Cardiac fibroblast (primary cell): ENCODE results near the gene PRKCH.
"Not testable (repeated sequence)": the region's sequence is repeated elsewhere in the genome, so short reads cannot be mapped to it uniquely, and the experiment has no call there.

Experiments
- DNase-seq, 2 donors: peaks; one replicate each; pipeline versions ENCODE4 v3.0.0 to v3.0.0-alpha.2; 2010; ENCODE audit warnings: low read depth in 2 of 2
- H3K4me3 ChIP-seq, 2 donors: replicated peaks in 1 of 2; 1 replicate in 1 of 2; 2 replicates in 1 of 2; pipeline ENCODE4 v1.5.1; 2011; ENCODE audit warnings: low read depth in 2 of 2, low read length in 2 of 2, mild to moderate bottlenecking in 2 of 2, moderate library complexity in 1 of 2
- TF ChIP-seq, protein P1 (sequence below): IDR thresholded peaks from one replicate; pipeline ENCODE4 v1.5.1; 2011; ENCODE audit warnings: low read depth, mild to moderate bottlenecking, low read length, inconsistent platforms

The PRKCH gene

DNA sequence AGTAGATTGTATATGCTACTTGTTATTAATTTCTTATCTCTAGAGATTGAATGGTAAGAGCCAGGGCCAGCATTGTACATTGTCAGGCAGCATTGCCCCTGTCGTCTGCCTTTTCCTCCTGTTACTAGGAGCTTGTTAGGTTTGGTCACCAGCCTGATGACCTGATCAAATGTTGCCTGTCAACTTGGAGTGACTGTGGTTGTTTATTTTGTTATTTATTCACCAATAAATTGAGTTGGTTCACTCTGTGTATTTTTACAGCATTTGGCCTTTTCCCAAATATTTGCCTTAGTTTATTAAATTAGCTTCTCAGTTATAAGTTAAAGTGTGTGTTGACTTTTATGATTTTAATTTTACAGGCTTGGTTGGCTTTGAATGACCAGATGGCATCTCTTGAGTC, 88.4 kb downstream of the PRKCH start:
- H3K4me3 ChIP-seq, result no peak overlapping the region
- DNase-seq, result no peak
- TF ChIP-seq, protein P1, sequence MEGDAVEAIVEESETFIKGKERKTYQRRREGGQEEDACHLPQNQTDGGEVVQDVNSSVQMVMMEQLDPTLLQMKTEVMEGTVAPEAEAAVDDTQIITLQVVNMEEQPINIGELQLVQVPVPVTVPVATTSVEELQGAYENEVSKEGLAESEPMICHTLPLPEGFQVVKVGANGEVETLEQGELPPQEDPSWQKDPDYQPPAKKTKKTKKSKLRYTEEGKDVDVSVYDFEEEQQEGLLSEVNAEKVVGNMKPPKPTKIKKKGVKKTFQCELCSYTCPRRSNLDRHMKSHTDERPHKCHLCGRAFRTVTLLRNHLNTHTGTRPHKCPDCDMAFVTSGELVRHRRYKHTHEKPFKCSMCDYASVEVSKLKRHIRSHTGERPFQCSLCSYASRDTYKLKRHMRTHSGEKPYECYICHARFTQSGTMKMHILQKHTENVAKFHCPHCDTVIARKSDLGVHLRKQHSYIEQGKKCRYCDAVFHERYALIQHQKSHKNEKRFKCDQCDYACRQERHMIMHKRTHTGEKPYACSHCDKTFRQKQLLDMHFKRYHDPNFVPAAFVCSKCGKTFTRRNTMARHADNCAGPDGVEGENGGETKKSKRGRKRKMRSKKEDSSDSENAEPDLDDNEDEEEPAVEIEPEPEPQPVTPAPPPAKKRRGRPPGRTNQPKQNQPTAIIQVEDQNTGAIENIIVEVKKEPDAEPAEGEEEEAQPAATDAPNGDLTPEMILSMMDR, result no peak

DNA sequence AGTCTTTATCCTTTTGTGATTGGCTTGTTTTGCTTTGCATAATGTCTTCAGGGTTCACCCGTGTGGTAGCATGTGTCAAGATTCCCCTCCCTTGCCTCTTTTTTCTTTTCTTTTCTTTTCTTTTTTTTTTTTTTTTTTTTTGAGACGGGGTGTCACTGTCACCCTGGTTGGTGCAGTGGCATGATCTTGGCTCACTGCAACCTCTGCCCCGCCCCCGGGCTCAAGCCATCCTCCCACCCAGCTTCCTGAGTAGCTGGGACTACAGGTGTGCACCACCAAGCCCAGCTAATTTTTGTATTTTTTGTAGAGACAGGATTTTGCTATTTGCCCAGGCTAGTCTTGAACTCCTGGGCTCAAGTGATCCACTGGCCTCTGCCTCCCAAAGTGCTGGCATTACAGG, 94.6 kb downstream of the PRKCH start:
- DNase-seq, H3K4me3 ChIP-seq: not testable (repeated sequence)

DNA sequence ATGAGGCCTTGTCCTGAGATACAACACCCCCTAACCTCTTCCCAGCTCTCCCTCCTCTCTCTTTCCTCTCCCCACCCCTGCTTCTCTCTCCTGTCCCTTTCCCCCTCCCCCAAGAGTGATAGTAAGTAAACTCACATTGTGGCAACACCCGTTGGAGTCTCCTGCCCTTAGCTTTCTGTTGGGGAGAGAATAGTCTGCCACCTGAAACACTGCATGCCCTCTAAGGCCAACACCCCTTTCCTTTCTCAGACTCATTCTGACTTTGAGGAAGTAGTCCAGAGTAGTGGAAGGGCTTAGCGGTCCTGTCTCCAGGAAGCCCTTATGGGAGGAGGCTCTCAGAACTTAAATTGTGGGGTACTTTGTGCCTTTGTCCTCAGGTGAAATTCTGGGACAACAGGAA, 95.2 kb downstream of the PRKCH start:
- no peak overlapping the region for H3K4me3 ChIP-seq
- TF ChIP-seq, protein P1, result no peak
- DNase-seq, result no peak

DNA sequence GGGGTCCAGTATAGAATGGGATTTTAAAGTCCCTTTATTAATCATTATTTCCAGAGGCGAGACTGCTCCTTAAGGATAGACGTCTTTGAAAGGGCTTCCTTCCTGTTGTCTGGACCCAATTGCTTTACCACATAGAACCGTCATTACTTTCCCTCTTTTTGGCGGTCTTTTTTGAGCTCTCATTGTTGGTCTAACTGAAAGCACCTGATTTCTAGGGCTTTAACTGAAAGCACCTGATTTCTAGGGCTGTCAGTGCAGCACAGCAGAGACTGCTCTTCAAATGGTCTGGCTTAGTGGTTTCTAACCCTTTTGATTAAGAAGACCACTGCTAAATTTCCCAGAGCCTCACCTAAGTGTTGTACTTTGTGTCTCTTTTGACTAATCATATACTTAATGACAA, 95.8 kb downstream of the PRKCH start:
- TF ChIP-seq, protein P1, result no peak
- H3K4me3 ChIP-seq, result no peak overlapping the region
- DNase-seq, result no peak

DNA sequence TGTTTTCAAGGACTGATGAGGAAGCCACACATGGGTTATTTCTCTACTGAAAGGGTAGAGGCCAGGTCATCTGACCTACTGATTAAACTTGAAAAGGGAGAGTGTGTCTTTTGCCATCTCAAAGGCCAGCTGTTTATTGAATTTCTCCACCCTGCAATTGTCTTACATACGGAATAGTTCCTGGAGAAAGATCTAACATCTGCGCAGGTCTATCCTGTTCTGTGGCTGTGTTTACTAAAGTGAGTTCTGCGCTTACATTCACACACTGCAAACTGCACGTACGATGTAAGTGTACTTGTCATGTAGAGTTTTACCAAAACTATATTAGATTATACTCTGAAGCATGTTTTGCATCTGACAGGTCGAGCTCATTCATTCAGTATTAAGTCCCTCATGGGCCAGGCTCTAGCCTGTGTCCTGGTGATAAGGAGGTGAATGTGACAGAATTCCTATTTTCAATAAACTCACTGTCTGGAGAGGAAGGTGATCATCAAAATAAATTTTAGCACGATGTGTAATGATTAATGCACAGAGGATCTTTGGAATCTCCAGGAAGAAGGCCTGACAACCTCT, 96.6 kb downstream of the PRKCH start:
- no peak for DNase-seq
- TF ChIP-seq, protein P1, result no peak
- no peak overlapping the region for H3K4me3 ChIP-seq

DNA sequence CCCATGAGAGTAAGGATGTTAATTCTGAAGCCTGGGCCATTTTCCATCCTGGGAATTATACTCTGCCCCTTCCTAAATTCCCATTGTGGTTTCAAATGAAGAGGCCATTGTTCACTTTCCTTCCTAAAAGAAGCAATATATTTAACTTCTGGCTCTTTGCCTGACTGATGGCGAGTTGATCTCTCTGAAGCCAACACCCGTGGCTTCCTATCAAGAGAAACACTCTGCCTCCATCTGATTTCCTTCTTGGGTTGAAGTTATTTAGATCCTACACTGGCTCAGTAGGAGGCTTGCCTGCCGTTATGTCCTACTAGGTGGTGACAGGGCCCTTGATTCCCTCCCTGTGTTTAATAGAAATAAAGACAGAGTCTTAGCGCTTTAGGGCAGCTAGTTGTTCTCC, 97.4 kb downstream of the PRKCH start:
- no peak overlapping the region for H3K4me3 ChIP-seq
- TF ChIP-seq, protein P1, result no peak
- peak in 1 of 2 donors; percentile 21 for DNase-seq

DNA sequence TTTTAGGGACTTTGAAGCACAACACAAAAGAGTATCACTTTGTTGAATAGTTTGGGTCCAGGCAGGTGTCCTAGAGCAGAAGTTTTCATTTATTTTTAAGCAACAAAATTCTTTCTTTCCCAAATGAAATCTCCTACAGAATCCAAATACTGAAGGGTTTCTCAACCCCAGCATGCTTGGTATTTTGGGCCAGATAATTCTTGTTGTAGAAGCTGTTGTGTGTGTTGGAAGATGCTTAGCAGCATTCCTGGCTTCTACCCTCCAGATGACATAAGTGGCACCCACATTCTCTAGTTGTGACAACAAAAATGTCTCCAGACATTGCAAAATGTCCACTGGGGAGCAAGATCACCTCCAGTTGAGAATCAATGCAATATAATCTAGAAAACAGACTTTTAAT, 97.8 kb downstream of the PRKCH start:
- TF ChIP-seq, protein P1, result no peak
- no peak overlapping the region for H3K4me3 ChIP-seq
- DNase-seq, result no peak
